Measurements from ENCODE around the gene EIF4E1B.

DNA sequence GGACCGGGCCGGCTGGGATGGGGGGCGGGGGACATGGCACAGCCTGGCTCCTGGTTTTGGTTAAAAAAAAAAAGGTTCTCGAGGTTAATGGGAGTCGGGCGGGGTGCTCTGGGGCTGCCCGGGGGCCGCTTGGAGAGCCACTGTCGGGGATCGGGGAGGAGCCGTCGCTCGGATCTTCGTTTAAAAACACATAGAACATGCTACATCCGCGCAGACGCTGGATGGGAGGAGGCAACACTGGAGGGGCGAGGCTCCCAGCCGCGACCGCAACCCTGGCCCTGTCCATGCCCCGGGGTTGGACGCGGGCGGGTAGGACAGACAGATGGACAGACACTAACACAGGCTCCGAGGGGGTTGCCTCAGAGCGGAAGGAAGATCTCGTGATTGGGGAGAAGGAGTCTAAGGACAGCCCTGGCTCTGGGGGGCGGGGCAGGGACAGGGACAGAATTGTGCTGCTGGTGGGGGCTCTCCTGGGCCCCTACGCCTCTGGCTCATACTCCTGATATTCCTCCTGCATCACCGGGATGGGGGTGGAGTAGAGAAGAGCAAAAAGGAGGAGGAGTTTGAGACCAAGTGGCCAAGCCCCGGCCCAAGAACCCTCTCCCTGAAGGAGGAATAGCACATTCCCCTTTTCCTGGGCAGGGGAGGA, 10.0 kb upstream of the EIF4E1B start:
- TF ChIP-seq CTCF (IDR thresholded peaks at IDR 0.05; ENCODE audit: low read depth, low read length, poor library complexity, severe bottlenecking) (no peak), EZH2phosphoT487 (IDR thresholded peaks at IDR 0.05; ENCODE audit: borderline replicate concordance, low read length) (no peak)

Measured in DOHH2 (cell line).